Stimulated activated CD8-positive, alpha-beta memory T cell treated with anti-CD3 and anti-CD28 coated beads, Interleukin-12 subunit alpha, Interleukin-12 subunit beta, amount 100 ng/mL, for 24 hours (primary cell): ENCODE data around the gene SLC38A4.
"Not testable (repeated sequence)": the region's sequence is repeated elsewhere in the genome, so short reads cannot be mapped to it uniquely, and the experiment has no call there.

Source experiments
- DNase-seq: peaks from one replicate; pipeline ENCODE4 v3.0.0-alpha.2; 2020; ENCODE audit errors: extremely low read depth

The SLC38A4 gene, protein sequence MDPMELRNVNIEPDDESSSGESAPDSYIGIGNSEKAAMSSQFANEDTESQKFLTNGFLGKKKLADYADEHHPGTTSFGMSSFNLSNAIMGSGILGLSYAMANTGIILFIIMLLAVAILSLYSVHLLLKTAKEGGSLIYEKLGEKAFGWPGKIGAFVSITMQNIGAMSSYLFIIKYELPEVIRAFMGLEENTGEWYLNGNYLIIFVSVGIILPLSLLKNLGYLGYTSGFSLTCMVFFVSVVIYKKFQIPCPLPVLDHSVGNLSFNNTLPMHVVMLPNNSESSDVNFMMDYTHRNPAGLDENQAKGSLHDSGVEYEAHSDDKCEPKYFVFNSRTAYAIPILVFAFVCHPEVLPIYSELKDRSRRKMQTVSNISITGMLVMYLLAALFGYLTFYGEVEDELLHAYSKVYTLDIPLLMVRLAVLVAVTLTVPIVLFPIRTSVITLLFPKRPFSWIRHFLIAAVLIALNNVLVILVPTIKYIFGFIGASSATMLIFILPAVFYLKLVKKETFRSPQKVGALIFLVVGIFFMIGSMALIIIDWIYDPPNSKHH

DNA sequence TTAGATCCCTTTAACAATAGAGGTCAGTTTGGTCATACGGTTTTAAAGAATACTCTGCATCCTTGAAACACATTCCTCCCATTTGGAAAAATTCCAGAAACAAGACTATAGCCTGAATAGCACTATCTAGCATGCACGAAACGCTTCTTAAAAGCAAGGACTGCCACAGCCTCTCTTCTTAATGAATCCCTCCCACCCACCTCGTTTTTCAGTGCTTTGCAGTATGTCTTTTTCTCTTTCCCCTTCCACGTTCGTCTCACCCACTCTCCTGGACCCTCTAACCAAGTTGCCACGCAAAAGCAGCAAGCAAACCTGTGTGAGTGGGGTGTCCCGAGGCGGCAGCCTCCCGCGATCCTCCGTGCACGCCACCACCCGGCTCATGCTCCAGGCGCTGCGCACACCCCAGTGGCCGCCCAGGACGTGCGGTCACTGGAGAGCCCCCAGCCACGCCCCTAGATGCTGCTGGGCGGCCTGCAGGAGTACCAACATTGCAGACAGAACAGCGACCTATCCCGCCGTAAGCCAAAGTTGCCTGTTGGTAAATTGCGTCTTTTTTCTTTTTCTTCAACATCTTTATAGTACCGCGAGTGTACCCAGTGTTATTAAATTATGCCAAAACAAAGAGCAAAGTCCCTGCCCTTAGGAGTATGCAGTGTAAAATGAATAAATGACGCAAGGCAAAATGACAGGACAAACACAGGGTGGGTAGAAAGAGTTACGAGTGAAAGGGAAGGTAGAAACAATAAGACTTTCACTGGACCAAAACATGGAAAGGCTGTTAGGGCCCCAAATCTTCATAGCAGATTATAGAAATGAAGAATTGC lies at the start of gene SLC38A4:
TSS of gene SLC38A4 (minus strand) at position 407 of the 824 bp plus-strand sequence. CDS start 32,926 bp downstream, outside the sequence.
- no peak for DNase-seq

- DNase-seq: no peak
Observed at GRCh38 chr12:46875095-46875494, 49.3 kb upstream of the SLC38A4 start.

DNA sequence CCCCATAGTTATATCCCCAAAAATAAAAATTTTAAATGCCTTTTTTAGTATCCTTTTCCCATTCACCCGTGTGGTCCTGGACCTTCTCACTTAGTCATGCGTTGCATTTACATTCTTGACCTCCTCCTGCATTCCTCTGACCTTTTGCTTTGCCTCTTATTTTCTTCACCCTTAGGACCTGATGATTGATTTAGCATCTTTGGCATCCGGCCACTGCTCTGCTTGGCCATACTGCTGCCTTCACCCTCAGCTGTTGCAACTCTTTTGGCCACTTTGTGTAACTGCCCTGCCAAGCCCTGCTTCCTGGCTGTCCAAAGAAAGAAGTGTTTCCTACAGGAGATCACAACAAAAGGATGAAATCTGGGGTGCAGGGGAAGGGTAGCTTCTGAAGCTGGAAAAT lies 48.8 kb upstream of the SLC38A4 start:
- no peak for DNase-seq

- no peak for DNase-seq
Observed at GRCh38 chr12:46872135-46872534, 46.3 kb upstream of the SLC38A4 start.

- DNase-seq: no peak
Observed at GRCh38 chr12:46865311-46865710, 39.5 kb upstream of the SLC38A4 start.

DNA sequence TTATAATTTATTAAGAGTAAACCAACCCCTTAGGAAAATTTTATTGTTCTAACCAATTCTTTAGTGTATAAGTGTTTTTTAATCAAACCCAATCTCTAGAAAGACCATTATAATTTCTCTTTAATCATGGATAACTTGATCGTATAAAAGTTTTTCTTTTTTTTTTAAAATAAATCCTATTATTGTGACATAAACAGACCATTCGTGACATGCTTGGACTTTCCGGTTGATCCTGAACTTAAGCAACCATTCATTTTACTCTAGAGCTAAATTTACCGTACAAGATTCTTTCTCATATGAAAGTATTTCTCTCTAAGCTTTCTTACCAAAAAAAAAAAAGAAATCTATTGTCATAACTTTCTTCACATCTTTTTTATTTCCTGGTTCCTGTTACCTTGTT lies 32.6 kb upstream of the SLC38A4 start:
- DNase-seq: no peak

DNA sequence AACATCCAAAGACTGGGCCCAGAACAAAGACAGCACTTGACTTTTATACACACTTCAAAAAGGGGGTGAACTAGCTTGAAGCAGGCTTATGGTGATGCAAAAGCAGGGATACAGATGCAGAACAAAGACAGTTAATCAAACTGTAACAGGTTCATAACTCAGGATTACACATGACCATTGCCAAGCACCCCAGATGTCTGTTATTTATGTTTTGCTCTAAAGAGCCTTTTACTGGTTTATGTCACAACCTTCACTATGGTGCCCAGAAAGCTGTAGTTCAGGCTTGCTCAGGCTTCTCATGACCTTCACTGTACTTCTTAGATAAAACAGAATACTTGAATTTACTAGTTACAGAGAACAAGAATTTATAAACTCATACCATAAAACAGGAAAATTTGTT lies 31.7 kb upstream of the SLC38A4 start:
- no peak for DNase-seq

DNA sequence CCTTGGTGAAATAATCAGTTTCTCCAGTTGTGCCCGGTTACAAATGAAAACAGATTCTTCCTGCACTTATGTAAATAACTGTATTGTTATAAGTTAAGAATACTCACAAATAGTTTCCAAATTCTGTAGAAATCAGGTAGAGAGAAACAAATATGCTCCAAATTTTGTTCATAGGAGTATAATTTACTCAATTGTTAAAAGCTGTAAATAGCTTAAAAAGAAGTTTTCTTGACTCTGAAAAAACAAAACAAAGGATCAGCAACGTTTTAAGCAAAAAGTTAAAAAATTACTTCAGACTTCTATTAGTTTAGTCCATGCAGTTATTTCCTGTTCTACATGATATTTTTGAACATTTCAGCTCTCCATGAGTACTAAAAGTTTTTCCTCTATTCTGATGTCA lies 30.0 kb upstream of the SLC38A4 start:
- no peak for DNase-seq

- not testable (repeated sequence) for DNase-seq
Observed at GRCh38 chr12:46854188-46854587, 28.4 kb upstream of the SLC38A4 start.

- DNase-seq: not testable (repeated sequence)
Observed at GRCh38 chr12:46848792-46849191, 23.0 kb upstream of the SLC38A4 start.

DNA sequence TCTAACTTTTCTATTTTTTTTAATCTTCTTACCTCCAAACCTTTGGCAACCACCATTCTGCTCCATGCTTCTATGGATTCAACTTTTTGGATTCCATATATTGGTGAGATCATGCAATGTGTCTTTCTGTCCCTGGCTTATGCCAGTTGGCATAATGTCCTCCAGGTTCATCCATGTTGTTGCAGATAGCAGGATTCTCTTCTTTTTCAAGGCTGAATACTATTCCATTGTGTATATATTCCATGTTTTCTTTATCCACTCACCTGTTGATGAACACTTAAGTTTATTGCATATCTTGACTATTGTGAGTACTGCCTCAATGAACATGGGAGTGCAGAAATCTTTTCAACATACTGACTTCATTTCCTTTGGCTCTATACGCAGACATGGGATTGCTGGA lies 21.2 kb upstream of the SLC38A4 start:
- DNase-seq: no peak

DNA sequence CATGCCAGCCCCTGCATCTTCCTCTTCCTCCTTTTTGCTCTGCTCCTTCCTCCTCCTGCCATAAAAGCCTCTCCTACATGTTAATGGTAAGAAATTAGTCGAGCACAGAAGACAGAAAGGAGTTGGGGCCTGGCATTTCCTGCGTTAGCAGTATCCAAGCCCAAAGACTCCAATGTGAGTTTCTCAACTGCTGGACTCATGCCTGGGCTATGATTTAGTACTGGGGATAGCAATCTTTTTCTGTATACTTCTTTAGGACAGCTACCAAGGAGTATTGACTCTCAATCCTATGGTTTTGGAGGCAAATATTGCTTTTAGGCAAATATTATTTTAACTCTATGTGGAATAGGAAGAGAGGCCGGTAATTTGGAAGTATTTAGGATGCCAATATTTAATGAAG lies 18.0 kb upstream of the SLC38A4 start:
- no peak for DNase-seq

DNA sequence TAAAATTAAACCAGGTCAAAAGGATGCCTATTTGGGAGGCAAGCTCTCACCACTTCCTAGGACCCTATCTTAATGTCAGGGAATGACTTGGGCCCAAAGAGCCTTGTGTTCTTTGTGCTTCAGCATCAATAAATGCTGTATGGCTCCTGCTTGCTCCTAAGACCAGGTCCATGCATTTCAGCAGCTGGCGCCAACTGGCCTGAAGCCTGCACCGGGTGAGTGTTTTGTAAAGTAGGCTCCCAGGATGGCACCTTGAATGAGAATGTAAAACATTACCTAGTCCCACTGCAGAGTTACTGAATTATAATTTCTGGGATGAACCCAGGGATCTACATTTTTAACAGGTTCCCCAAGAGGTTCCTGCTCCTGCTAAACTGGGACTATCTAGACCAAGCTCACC lies 16.1 kb upstream of the SLC38A4 start:
- no peak for DNase-seq

DNA sequence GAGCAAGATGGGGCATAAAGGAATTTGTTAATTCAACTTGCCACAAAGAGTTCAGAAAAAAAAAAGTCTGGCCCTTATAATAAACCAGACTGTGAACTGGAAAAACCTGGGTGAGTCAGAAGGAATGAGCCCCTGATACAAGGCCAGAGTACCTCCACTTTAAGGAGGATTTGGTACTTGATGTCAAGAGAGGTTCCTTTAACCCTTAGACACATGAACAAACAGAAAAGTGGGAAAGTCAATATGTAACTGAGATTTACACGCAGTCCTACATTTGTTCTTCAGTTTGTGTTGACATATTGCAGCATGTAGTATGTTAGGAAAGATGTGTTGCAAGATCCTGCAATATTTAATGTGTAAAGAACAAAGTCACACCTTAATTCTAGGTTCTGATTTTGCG lies 14.2 kb upstream of the SLC38A4 start:
- DNase-seq: no peak

DNA sequence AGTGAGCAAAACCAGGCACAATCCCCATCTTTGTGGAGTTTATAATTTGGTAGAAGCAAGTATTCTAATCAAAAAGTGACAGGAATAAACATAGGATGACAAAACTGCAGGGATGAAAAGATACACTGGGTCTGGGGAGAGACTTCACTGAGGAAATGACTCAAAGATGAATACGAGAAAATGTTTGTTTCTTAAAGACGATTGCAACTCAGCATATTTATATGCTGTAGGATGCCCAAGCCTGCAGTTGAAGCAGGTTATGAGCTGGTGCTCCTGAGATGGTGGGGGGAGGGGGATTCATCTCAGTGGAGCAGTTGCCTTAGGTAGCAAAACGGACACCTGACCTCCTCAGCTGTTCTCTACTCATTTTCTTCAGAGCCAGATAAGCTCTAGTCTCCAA lies 13.4 kb upstream of the SLC38A4 start:
- DNase-seq: no peak

DNA sequence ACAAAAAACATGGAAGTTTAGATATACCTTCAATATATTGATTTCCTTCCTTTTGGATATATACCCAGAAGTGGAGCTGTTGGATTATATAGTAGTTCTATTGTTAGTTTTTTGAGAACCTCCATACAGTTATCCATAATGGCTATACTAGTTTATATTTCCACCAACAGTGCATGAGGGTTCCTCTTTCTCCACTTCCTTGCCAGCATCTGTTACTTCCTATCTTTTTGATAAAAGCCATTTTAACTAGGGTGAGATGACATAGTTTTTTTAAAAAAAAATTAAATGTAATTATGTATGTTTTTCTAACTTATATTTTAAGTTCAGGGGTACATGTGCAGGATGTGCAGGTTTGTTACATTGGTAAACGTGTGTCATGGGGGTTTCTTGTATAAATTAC lies 10.0 kb upstream of the SLC38A4 start:
- DNase-seq: no peak

DNA sequence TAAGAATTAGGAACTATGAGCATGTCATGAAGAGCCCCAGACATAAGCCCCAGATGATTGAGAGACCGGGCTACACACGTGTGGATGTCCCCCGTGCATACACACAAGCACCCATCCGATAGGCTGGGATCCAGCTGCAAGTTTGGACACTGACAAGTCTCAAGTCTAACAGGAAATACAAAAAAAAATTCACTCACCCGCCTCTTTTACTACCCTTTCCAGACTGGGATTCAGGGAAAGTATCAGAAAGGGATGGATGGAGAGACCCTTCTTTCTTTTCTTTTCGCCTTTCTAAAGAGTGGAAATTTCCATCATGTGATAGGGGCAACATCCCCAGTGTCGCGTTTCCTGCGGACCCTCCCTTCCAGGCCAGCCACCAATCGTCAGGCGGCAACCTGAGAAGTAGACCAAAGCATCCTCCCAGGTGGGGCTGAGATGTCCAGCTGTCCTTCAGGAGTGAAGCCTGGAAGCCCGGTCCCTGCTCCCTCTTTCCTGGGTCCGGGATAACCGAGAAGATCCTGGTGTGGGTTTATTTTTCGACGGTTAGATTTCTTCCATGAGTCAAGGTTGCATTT lies 6.4 kb upstream of the SLC38A4 start:
- no peak for DNase-seq

DNA sequence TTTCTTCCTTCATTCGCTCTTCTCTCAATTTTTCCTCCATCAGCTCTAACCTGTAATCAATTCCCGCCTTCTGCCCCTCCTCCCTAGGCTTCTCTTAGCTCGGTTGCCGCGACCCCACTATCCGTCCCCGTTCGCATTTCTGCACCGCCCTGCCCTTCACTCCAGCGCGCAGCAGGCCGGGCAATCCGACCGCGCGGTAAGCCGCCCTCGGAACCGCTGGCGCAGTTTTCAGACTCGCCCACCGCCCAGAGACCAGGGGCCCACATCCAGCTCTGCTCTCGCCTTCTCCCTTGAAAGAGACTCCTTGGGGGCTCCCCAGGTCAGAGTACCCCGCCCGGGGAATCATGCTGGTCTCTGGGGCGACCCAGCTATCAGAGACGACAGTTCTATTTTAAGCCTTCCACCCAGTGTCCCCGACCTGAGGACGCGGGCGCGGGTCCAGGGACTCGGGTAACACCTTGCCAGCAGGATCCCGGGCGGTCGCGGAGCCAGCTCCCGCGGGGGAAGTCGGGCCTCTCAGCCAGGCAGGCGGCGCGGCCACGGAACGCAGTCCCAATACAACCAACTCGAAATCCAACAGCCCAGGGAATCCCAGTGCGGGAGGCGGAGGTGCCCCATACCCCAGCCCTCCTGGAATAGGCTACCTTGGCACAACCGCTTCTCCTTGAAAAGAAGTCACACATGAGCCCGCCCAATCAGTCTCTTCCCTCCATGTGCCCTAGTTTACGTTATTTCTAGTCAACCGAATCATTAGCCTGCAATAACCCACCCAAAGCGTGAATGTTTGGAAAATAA lies 5.7 kb upstream of the SLC38A4 start:
- DNase-seq: no peak

- no peak for DNase-seq
Observed at GRCh38 chr12:46830731-46831334, 5.0 kb upstream of the SLC38A4 start.

DNA sequence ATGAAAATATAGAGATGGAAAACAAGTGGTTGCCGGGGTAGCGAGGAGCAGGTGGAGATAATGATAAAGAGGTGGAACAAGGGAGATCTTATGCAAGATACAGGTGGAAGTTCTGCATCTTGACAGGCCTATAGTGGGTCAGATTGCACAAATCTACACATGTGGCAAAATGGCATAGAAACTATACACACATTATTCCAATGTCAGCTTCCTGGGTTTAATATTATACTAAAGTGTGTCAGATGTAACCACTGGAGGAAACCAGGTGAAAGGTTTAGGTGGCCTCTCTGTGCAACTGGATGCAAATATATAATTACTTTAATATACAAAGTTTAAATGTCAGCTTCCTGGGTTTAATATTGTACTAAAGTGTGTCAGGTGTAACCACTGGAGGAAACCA lies 1.1 kb downstream of the SLC38A4 start:
- DNase-seq: no peak

DNA sequence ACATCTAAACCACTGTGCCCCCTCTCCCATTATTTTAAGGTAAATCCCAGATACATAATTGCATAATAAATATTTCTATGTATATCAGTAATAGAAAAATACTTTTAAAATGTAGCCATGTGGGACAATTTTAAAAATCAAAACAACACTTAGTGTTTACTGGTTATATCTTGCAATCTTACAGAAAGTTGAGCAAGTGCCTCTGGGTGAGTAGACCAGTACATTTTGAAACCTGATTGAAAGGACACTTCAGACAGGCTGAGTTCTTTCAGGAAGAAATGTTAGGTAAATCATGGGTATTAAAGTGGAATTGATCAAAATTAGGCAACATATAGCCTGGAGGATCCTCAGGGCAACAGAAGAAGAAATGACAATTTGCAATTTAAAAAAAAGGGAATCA lies 7.2 kb downstream of the SLC38A4 start:
- DNase-seq: no peak
